Testis (tissue), 2 donors: ENCODE measurements around the gene IZUMO4.

Source experiments
- CTCF ChIP-seq, 3 experiments: fragments of 450-650 bp in 2 of 3; fragments of 200-600 bp in 1 of 3; sonication (generic) in 1 of 3; IDR thresholded peaks; one replicate each; pipeline ENCODE4 v1.5.1; 2016 to 2019; ENCODE audit warnings: antibody characterized with exemption in 3 of 3, mild to moderate bottlenecking in 2 of 3, moderate library complexity in 1 of 3
- POLR2A ChIP-seq: fragments of 450-650 bp; IDR thresholded peaks from one replicate; pipeline ENCODE4 v1.6.1; 2017; ENCODE audit warnings: antibody characterized with exemption, mild to moderate bottlenecking, moderate library complexity

GRCh38 chr19:2056837-2057192, 39.9 kb upstream of the IZUMO4 start:
- TF ChIP-seq CTCF (IDR thresholded peaks at IDR 0.05) (no peak), POLR2A (no peak)
